ENCODE data around the gene ANKMY2.

The ANKMY2 gene

GRCh38 chr7:16558761-16559302, 86.7 kb downstream of the ANKMY2 start:
- H3K4me2 ChIP-seq (ENCODE audit: low read length), result no peak overlapping the region
- TF ChIP-seq CTCF (IDR thresholded peaks at IDR 0.05), result no peak
- no peak overlapping the region for H3K4me3 ChIP-seq (ENCODE audit: low read depth, low read length)
- no peak overlapping the region for H2AFZ ChIP-seq
- H3K79me2 ChIP-seq, result no peaks in the 10 kb centered on the region
- no peak overlapping the region for H3K9ac ChIP-seq
- H3K27me3 ChIP-seq (ENCODE audit: control insufficient read depth, insufficient read depth, low read length), result no peaks in the 10 kb centered on the region
- no peaks in the 10 kb centered on the region for H3K36me3 ChIP-seq (ENCODE audit: control insufficient read depth, insufficient read depth, low read length)
- H3K4me1 ChIP-seq, result no peaks in the 10 kb centered on the region
- H3K9me3 ChIP-seq (ENCODE audit: control insufficient read depth, low read length), result no peaks in the 10 kb centered on the region
- H3K27ac ChIP-seq, result no peak overlapping the region

- Histone ChIP-seq H3K4me1 (no peaks in the 10 kb centered on the region), H3K79me2 (no peaks in the 10 kb centered on the region), H3K27ac (no peak overlapping the region), H3K27me3 (ENCODE audit: control insufficient read depth, insufficient read depth, low read length) (no peaks in the 10 kb centered on the region), H3K36me3 (ENCODE audit: control insufficient read depth, insufficient read depth, low read length) (no peaks in the 10 kb centered on the region), H3K4me2 (ENCODE audit: low read length) (no peak overlapping the region), H3K4me3 (ENCODE audit: low read depth, low read length) (no peak overlapping the region), H3K9ac (no peak overlapping the region), H2AFZ (no peak overlapping the region), H3K9me3 (ENCODE audit: control insufficient read depth, low read length) (no peaks in the 10 kb centered on the region)
- TF ChIP-seq CTCF (IDR thresholded peaks at IDR 0.05), result no peak
These were observed 89.2 kb downstream of the ANKMY2 start for GRCh38 chr7:16556359-16556758.

- H3K4me2 ChIP-seq (ENCODE audit: low read length), result no peak overlapping the region
- H3K27me3 ChIP-seq (ENCODE audit: control insufficient read depth, insufficient read depth, low read length), result no peaks in the 10 kb centered on the region
- TF ChIP-seq CTCF (IDR thresholded peaks at IDR 0.05), result no peak
- no peak overlapping the region for H2AFZ ChIP-seq
- no peaks in the 10 kb centered on the region for H3K79me2 ChIP-seq
- H3K9me3 ChIP-seq (ENCODE audit: control insufficient read depth, low read length), result no peaks in the 10 kb centered on the region
- H3K36me3 ChIP-seq (ENCODE audit: control insufficient read depth, insufficient read depth, low read length), result no peaks in the 10 kb centered on the region
- H3K9ac ChIP-seq, result no peak overlapping the region
- no peak overlapping the region for H3K4me3 ChIP-seq (ENCODE audit: low read depth, low read length)
- H3K4me1 ChIP-seq, result no peaks in the 10 kb centered on the region
- H3K27ac ChIP-seq, result no peak overlapping the region
These were observed 90.9 kb downstream of the ANKMY2 start for GRCh38 chr7:16554518-16555236.

GRCh38 chr7:16550671-16551070, 94.9 kb downstream of the ANKMY2 start:
- no peaks in the 10 kb centered on the region for H3K9me3 ChIP-seq (ENCODE audit: control insufficient read depth, low read length)
- no peak overlapping the region for H3K4me2 ChIP-seq (ENCODE audit: low read length)
- no peak for TF ChIP-seq CTCF (IDR thresholded peaks at IDR 0.05)
- no peaks in the 10 kb centered on the region for H3K79me2 ChIP-seq
- no peaks in the 10 kb centered on the region for H3K4me1 ChIP-seq
- no peak overlapping the region for H2AFZ ChIP-seq
- no peaks in the 10 kb centered on the region for H3K36me3 ChIP-seq (ENCODE audit: control insufficient read depth, insufficient read depth, low read length)
- no peak overlapping the region for H3K9ac ChIP-seq
- no peak overlapping the region for H3K4me3 ChIP-seq (ENCODE audit: low read depth, low read length)
- H3K27me3 ChIP-seq (ENCODE audit: control insufficient read depth, insufficient read depth, low read length), result no peaks in the 10 kb centered on the region
- no peak overlapping the region for H3K27ac ChIP-seq

Data from parathyroid adenoma (tissue), 2 donors.